ENCODE results near the gene HCN4.

The HCN4 gene

DNA sequence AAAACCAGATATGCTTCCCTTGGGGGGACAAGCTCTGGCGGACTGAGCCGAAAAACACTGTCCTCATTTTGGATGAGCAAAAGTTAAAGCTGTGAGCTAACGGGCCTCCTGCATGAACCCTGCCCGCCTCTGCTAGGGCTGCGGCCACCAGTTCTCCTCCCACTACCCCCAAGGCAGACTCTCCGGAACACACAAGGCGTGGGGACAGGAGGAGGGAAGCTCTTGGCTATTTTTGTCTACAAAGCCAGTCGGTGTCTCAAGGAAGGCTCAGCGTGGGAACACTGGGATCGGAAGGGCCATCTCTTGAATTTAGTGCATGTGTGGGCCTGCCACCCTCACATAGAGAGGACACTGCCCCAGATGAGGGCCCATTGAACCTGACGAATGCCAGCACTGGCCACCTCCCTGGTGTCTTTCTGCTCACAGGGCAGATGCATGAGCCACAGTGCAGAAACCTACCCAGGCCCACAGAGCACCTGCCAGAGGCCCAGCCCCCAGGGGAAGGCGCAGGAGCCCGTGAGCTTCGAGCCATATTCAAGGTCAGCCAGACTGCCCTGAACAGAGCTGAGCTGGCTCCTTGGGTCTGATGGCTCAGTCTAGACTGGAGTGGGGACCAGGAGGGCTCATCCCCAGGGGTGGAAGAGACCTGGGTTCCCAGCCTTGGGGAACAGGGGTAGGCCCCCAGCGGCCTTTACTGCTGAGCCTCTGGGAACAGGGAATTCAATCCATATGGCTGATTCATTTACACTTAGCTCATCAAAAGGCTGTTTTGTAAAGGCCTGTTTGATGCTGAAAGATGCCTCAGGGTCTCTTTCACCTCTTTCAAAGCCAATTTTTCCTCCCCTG is 38.3 kb downstream of the HCN4 start:
- DNase-seq (ENCODE audit: low read depth in 2 of 2) = no peak
- no peak for TF ChIP-seq CTCF (IDR thresholded peaks at IDR 0.05; ENCODE audit: low read depth, low read length)
- no peak overlapping the region for H3K4me3 ChIP-seq (replicated peaks in 1 of 2; ENCODE audit: low read depth in 2 of 2, low read length in 2 of 2)

- no peak overlapping the region for H3K4me3 ChIP-seq (replicated peaks in 1 of 2; ENCODE audit: low read depth in 2 of 2, low read length in 2 of 2)
- TF ChIP-seq CTCF (IDR thresholded peaks at IDR 0.05; ENCODE audit: low read depth, low read length) = no peak
- DNase-seq (ENCODE audit: low read depth in 2 of 2) = no peak
Observed at GRCh38 chr15:73329501-73330200, 39.1 kb downstream of the HCN4 start.

- TF ChIP-seq CTCF (IDR thresholded peaks at IDR 0.05; ENCODE audit: low read depth, low read length) = no peak
- no peak overlapping the region for H3K4me3 ChIP-seq (replicated peaks in 1 of 2; ENCODE audit: low read depth in 2 of 2, low read length in 2 of 2)
- no peak for DNase-seq (ENCODE audit: low read depth in 2 of 2)
Observed at GRCh38 chr15:73328981-73329380, 39.8 kb downstream of the HCN4 start.

GRCh38 chr15:73328149-73328820 is 40.5 kb downstream of the HCN4 start:
- no peak overlapping the region for H3K4me3 ChIP-seq (replicated peaks in 1 of 2; ENCODE audit: low read depth in 2 of 2, low read length in 2 of 2)
- DNase-seq (ENCODE audit: low read depth in 2 of 2) = no peak
- TF ChIP-seq CTCF (IDR thresholded peaks at IDR 0.05; ENCODE audit: low read depth, low read length) = no peak

DNA sequence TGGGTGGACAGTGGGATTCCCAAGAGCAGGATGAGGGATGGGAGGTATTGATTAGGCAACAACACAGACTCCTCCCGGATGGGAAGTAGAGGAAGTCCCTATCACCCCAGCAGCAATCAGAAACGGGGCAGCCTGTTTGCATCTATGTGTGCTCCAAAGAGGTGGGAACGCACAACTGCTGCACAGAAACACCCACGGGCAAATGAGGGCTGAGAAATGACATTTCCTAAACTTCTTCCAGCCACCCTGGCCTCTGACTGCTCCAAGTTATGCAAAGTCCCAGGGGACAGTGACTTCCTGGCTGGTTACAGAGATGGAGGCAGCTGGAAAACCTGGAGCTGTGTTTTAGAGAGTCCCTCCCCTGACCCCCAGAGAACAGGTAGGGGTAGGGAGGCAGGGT is 42.6 kb downstream of the HCN4 start:
- H3K4me3 ChIP-seq (replicated peaks in 1 of 2; ENCODE audit: low read depth in 2 of 2, low read length in 2 of 2) = no peak overlapping the region
- no peak for DNase-seq (ENCODE audit: low read depth in 2 of 2)
- no peak for TF ChIP-seq CTCF (IDR thresholded peaks at IDR 0.05; ENCODE audit: low read depth, low read length)

GRCh38 chr15:73325191-73325861 is 43.4 kb downstream of the HCN4 start:
- H3K4me3 ChIP-seq (replicated peaks in 1 of 2; ENCODE audit: low read depth in 2 of 2, low read length in 2 of 2) = no peak overlapping the region
- DNase-seq (ENCODE audit: low read depth in 2 of 2) = no peak
- peak; percentile 18 for TF ChIP-seq CTCF (IDR thresholded peaks at IDR 0.05; ENCODE audit: low read depth, low read length)

Data from cardiac fibroblast (primary cell).